BLaER1 treated with 17β-estradiol and CSF1 and Interleukin-3, amounts not matched to agents 10 nM and 100 nM (cell line): ENCODE results near the gene EIF4ENIF1.

Experiments
- H3K27ac ChIP-seq, 11 experiments: shearing (Covaris generic); formaldehyde crosslinking; 2 replicates each; pipeline ENCODE4 v1.8.1; 2022
- H3K27me3 ChIP-seq, 11 experiments: shearing (Covaris generic); formaldehyde crosslinking; 2 replicates each; pipeline ENCODE4 v1.8.1; 2022
- H3K36me3 ChIP-seq, 11 experiments: shearing (Covaris generic); formaldehyde crosslinking; 2 replicates each; pipeline ENCODE4 v1.8.1; 2022
- H3K4me1 ChIP-seq, 10 experiments: shearing (Covaris generic); formaldehyde crosslinking; 2 replicates each; pipeline ENCODE4 v1.8.1; 2022
- H3K4me2 ChIP-seq, 11 experiments: shearing (Covaris generic); formaldehyde crosslinking; 2 replicates each; pipeline ENCODE4 v1.8.1; 2022
- H3K4me3 ChIP-seq, 10 experiments: shearing (Covaris generic); formaldehyde crosslinking; 2 replicates each; pipeline ENCODE4 v1.8.1; 2022
- H3K9ac ChIP-seq, 11 experiments: shearing (Covaris generic); formaldehyde crosslinking; 2 replicates each; pipeline ENCODE4 v1.8.1; 2022
- H3K9me3 ChIP-seq, 11 experiments: shearing (Covaris generic); formaldehyde crosslinking; replicated peaks in 1 of 11; 2 replicates each; pipeline ENCODE4 v1.8.1; 2022
- H4K20me1 ChIP-seq, 11 experiments: shearing (Covaris generic); formaldehyde crosslinking; 2 replicates each; pipeline ENCODE4 v1.8.1; 2022
- Cebpa-rat ChIP-seq, 11 experiments: shearing (Covaris generic); IDR thresholded peaks; 2 replicates each; pipeline ENCODE4 v1.8.1; 2022

Gene EIF4ENIF1

GRCh38 chr22:31399211-31400022, 90.2 kb downstream of the EIF4ENIF1 start, which contains the start of gene DRG1:
Gene DRG1 (plus strand): TSS chr22:31399604. CDS start chr22:31399684, 80 bp downstream.
- Histone ChIP-seq H3K4me3 (peak within 1 kb of the TSS; percentile 78 to 92 (median 90)), H3K27me3 (no peaks in the 10 kb centered on the region), H3K4me2 (peak within 1 kb of the TSS; percentile 87 to 98 (median 96)), H3K9ac (peak within 1 kb of the TSS; percentile 91 to 98 (median 96)), H3K27ac (peak within 1 kb of the TSS; percentile 86 to 95 (median 92)), H4K20me1 (peaks cover 0 to 45% (median 35%) of the 10 kb centered on the region in 11 experiments; a peak in 16 of 22 replicates), H3K9me3 (peaks cover 0 to 1% (median under 1%) of the 10 kb centered on the region in 11 experiments; a peak in 7 of 22 replicates), H3K36me3 (peaks cover 36 to 41% (median 38%) of the 10 kb centered on the region in 11 experiments), H3K4me1 (peaks cover 22 to 31% (median 25%) of the 10 kb centered on the region in 10 experiments)
- no peak for TF ChIP-seq Cebpa-rat (IDR thresholded peaks at IDR 0.05)

- H3K4me1 ChIP-seq, result peaks cover 22 to 31% (median 25%) of the 10 kb centered on the region in 10 experiments
- H3K4me2 ChIP-seq, result peak overlapping the region; percentile 81 to 98 (median 90); a peak in 19 of 22 replicates
- H3K9ac ChIP-seq, result peak overlapping the region in 9 of 11 experiments; percentile 7 to 98 (median 95); a peak in 12 of 22 replicates
- no peak overlapping the region; a peak in 1 of 20 replicates for H3K4me3 ChIP-seq
- H4K20me1 ChIP-seq, result peaks cover 0 to 33% (median 25%) of the 10 kb centered on the region in 11 experiments; a peak in 16 of 22 replicates
- no peaks in the 10 kb centered on the region for H3K27me3 ChIP-seq
- peak overlapping the region in 8 of 11 experiments; percentile 4 to 94 (median 90); a peak in 8 of 22 replicates for H3K27ac ChIP-seq
- peaks cover 8 to 13% (median 11%) of the 10 kb centered on the region in 11 experiments; a peak in 16 of 22 replicates for H3K9me3 ChIP-seq
- no peak for TF ChIP-seq Cebpa-rat (IDR thresholded peaks at IDR 0.05)
- peaks cover 24 to 29% (median 27%) of the 10 kb centered on the region in 11 experiments for H3K36me3 ChIP-seq
Observed at GRCh38 chr22:31398231-31398630, 91.4 kb downstream of the EIF4ENIF1 start.

GRCh38 chr22:31394326-31394725, 95.3 kb downstream of the EIF4ENIF1 start:
- no peak for TF ChIP-seq Cebpa-rat (IDR thresholded peaks at IDR 0.05)

GRCh38 chr22:31393893-31394292, 95.7 kb downstream of the EIF4ENIF1 start:
- Histone ChIP-seq H3K4me1 (peaks cover 8 to 12% (median 9%) of the 10 kb centered on the region in 10 experiments; a peak in 19 of 20 replicates), H3K4me2 (no peak overlapping the region), H3K27ac (no peak overlapping the region), H3K4me3 (no peak overlapping the region), H3K27me3 (no peaks in the 10 kb centered on the region), H4K20me1 (no peaks in the 10 kb centered on the region), H3K9ac (no peak overlapping the region), H3K9me3 (peaks cover 8 to 13% (median 11%) of the 10 kb centered on the region in 11 experiments; a peak in 16 of 22 replicates), H3K36me3 (no peaks in the 10 kb centered on the region)
- TF ChIP-seq Cebpa-rat (IDR thresholded peaks at IDR 0.05), result no peak

More at GRCh38 chr22:31394326-31394725, 95.3 kb downstream of the EIF4ENIF1 start:
- Histone ChIP-seq H3K4me1 (peaks cover 9 to 14% (median 11%) of the 10 kb centered on the region in 10 experiments; a peak in 19 of 20 replicates), H3K27me3 (no peaks in the 10 kb centered on the region), H3K9me3 (peaks cover 8 to 13% (median 11%) of the 10 kb centered on the region in 11 experiments; a peak in 16 of 22 replicates), H4K20me1 (no peaks in the 10 kb centered on the region), H3K36me3 (no peaks in the 10 kb centered on the region), H3K4me2 (no peak overlapping the region), H3K9ac (no peak overlapping the region), H3K4me3 (no peak overlapping the region), H3K27ac (no peak overlapping the region)
